ENCODE measurements around the gene KATNAL2. TPM values are rescaled to one million over a fixed set of nuclear protein-coding genes. Genes with fewer than 3 reads are reported as not detected.

Gene KATNAL2
- total RNA-seq, 1 experiment from 2014 or later = 21.7 TPM

DNA sequence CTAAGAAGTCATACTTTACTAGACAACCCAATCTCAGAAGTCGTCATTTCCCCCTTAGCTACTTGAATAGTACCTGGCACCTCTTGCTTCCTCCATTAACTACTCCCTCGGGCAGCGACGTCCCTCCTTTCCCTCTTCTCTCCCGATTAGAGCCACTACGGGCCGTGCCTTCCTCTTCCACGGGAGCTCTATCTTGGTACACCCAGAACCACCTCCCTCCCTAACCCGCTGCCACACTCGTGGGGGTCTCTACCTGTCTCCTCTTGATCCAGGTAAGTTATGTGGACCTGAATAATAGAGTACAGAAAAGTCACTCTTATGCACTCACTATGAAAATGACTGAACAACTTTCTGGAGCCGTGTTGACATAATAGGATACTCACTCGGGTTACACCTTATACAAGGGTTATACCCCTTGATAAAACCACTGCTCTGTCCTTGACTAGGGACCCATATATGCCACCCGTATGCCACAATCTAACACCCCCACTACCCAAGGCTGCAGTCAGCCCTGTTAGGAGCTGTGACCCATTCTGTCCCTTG, 233.5 kb downstream of the KATNAL2 start:
- H3K4me3 Mint-ChIP-seq = peak overlapping the region; percentile 85 to 95
- Histone ChIP-seq H4K20me1 (ENCODE audit: control insufficient read depth, insufficient read depth, insufficient read length) (peaks cover 2% of the 10 kb centered on the region), H2BK120ac (ENCODE audit: low read depth, low read length, poor library complexity, severe bottlenecking) (no peak overlapping the region), H4K5ac (ENCODE audit: insufficient read length, low read depth, low read length) (peak overlapping the region; percentile 81), H3K9me3 (ENCODE audit: control insufficient read depth, low read depth, low read length) (no peaks in the 10 kb centered on the region), H3K4ac (ENCODE audit: low read depth, low read length) (no peak overlapping the region), H3K4me2 (ENCODE audit: insufficient read depth, insufficient read length, low read length) (peak overlapping the region; percentile 96), H3K27me3 (ENCODE audit: insufficient read depth, low read length) (no peaks in the 10 kb centered on the region), H3K79me1 (ENCODE audit: insufficient read depth, low read depth, low read length, poor library complexity, severe bottlenecking) (peaks cover 3% of the 10 kb centered on the region), H2BK20ac (ENCODE audit: low read depth, low read length, poor library complexity, severe bottlenecking) (no peak overlapping the region), H2BK12ac (ENCODE audit: insufficient read length, low read depth, low read length) (no peak overlapping the region), H2BK15ac (ENCODE audit: low read depth, low read length) (no peak overlapping the region), H3K23me2 (ENCODE audit: insufficient read length, low read depth, low read length, poor library complexity, severe bottlenecking) (peaks cover 15% of the 10 kb centered on the region), H4K91ac (ENCODE audit: insufficient read length, low read depth, low read length) (no peak overlapping the region), H3K23ac (ENCODE audit: insufficient read length, low read depth, low read length) (no peak overlapping the region), H2AK5ac (ENCODE audit: insufficient read length, low read length) (no peak overlapping the region), H3K4me1 (ENCODE audit: insufficient read depth, low read length) (peaks cover 2% of the 10 kb centered on the region; the same call in 1 of the 2 replicates), H3K9ac (ENCODE audit: extremely low read depth, insufficient read length, low read length) (peak overlapping the region; percentile 82), H3T11ph (ENCODE audit: low read length) (no peak overlapping the region), H3K14ac (ENCODE audit: insufficient read depth, low read length) (no peak overlapping the region), H2AFZ (ENCODE audit: low read length) (peak overlapping the region; percentile 4), H3K79me2 (ENCODE audit: insufficient read depth, low read length) (peaks cover 10% of the 10 kb centered on the region; the same call in 1 of the 2 replicates), H2BK5ac (ENCODE audit: insufficient read length, low read length) (no peak overlapping the region), H3K56ac (ENCODE audit: insufficient read length, low read depth, low read length) (no peak overlapping the region), H4K8ac (replicated peaks; ENCODE audit: insufficient read length, low read depth, low read length) (peak overlapping the region; percentile 5), H3K27ac (ENCODE audit: insufficient read length, low read depth, low read length) (no peak overlapping the region), H3K18ac (ENCODE audit: insufficient read length, low read depth, low read length) (no peak overlapping the region)
- no peaks in the 10 kb centered on the region for H3K9me3 Mint-ChIP-seq
- TF ChIP-seq, protein P1, sequence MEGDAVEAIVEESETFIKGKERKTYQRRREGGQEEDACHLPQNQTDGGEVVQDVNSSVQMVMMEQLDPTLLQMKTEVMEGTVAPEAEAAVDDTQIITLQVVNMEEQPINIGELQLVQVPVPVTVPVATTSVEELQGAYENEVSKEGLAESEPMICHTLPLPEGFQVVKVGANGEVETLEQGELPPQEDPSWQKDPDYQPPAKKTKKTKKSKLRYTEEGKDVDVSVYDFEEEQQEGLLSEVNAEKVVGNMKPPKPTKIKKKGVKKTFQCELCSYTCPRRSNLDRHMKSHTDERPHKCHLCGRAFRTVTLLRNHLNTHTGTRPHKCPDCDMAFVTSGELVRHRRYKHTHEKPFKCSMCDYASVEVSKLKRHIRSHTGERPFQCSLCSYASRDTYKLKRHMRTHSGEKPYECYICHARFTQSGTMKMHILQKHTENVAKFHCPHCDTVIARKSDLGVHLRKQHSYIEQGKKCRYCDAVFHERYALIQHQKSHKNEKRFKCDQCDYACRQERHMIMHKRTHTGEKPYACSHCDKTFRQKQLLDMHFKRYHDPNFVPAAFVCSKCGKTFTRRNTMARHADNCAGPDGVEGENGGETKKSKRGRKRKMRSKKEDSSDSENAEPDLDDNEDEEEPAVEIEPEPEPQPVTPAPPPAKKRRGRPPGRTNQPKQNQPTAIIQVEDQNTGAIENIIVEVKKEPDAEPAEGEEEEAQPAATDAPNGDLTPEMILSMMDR (conservative IDR thresholded peaks at IDR 0.05) = no peak
- peaks cover 1% of the 10 kb centered on the region for H3K27me3 Mint-ChIP-seq (ENCODE audit: low read depth)
- peaks cover 0 to 19% (median 1%) of the 10 kb centered on the region in 3 experiments; a peak in 3 of 7 replicates for H3K36me3 Mint-ChIP-seq (ENCODE audit: insufficient read depth in 1 of 3, low read depth in 3 of 3)
- WGBS (ENCODE audit: extremely low coverage, insufficient read length, low lambda C conversion rate) = no CpG with 5 or more reads among the region's 13 CpGs
- H3K4me1 Mint-ChIP-seq = peaks cover 20 to 22% of the 10 kb centered on the region in 2 experiments
- H3K27ac Mint-ChIP-seq = peak overlapping the region; percentile 92 to 97 (median 93)
- no peak for DNase-seq
